Measurements from ENCODE around the gene SELENOP.
A peak's percentile ranks its signal among the peaks of the same experiment; 100 is the strongest.

The SELENOP gene

GRCh38 chr5:42799241-42799608, 12.5 kb downstream of the SELENOP start:
- no peak overlapping the region for H3K4me3 ChIP-seq (ENCODE audit: low read depth, low read length)

GRCh38 chr5:42798284-42799240, 13.1 kb downstream of the SELENOP start:
- no peak overlapping the region for H3K4me3 ChIP-seq (ENCODE audit: low read depth, low read length)

DNA sequence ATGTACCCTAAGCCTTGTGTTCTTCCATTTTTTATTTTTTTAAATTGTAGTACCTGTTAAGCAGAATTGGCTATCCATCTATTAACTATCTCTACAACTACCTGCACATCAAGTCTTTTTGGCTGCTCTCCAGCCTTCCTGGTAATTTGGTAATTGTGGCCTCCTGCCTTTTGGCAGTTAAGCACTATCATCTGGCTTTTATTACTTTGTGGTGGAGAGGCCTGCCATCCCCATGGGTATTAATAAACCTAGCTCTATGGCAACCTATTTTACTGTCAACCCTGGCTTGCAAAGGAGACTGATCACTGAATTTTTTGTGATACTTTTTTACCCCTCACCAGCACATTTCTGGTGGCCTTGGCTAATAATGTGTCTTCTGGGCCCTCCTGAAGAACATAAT, 20.5 kb downstream of the SELENOP start:
- H3K4me3 ChIP-seq (ENCODE audit: low read depth, low read length) = no peak overlapping the region

DNA sequence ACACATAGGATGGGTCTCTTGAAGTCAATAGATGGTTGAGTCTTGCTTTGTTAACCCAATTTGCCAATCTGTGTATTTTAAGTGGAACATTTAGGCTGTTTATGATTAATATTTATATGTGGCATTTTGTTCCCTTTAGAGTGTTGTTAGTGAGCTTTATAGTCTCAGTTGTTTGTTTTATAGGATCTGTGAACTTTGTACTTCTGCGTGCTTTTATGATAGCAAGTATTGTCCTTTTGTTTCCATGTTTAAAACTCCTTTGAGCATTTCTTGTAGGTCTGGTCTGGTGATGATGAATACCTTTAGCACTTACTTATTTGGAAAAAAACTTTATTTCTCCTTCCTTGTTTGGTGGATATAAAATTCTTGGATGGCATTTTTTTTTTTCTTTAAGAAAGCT, 23.8 kb downstream of the SELENOP start:
- no peak overlapping the region for H3K4me3 ChIP-seq (ENCODE audit: low read depth, low read length)

DNA sequence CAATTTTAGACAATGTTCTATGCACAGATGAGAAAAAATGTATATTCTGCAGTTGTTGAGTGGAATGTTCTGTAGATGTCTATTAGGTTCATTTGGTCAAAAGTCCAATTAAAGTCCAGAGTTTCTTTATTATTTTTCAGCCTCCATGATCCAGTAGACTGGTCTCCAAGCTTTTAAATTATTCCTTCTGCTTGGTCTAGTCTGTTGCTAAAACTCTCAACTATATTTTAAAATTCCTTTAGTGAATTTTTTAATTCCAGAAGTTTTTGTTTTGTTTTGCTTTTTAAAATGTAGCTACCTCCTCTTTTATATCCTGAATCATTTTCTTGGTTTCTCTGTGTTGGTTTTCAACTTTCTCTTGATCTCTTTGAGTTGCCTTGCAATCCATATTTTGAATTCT, 24.6 kb downstream of the SELENOP start:
- no peak overlapping the region for H3K4me3 ChIP-seq (ENCODE audit: low read depth, low read length)

GRCh38 chr5:42785756-42786155, 25.9 kb downstream of the SELENOP start:
- H3K4me3 ChIP-seq (ENCODE audit: low read depth, low read length) = no peak overlapping the region

GRCh38 chr5:42784132-42784531, 27.6 kb downstream of the SELENOP start:
- H3K4me3 ChIP-seq (ENCODE audit: low read depth, low read length) = no peak overlapping the region

DNA sequence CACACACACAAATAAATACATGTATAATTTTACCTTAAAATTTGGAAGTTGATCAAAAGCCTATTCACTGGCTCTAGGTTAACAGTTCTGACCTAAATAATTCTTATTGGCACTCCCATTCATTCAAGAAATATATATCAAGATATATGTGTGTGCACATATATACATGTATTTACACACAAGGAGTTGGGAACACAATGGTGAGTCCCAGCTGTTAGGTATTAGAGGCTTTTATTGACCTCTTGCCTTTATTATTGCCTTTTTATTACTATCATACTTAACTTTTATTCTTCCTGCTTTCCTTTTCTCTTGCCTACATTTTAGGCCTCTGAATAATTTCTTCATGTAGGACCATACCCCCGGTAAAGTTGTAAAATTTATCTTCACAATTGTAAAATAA, 30.1 kb downstream of the SELENOP start:
- H3K4me3 ChIP-seq (ENCODE audit: low read depth, low read length) = no peak overlapping the region

- no peak overlapping the region for H3K4me3 ChIP-seq (ENCODE audit: low read depth, low read length)
These were observed 32.6 kb downstream of the SELENOP start for GRCh38 chr5:42779083-42779482.

DNA sequence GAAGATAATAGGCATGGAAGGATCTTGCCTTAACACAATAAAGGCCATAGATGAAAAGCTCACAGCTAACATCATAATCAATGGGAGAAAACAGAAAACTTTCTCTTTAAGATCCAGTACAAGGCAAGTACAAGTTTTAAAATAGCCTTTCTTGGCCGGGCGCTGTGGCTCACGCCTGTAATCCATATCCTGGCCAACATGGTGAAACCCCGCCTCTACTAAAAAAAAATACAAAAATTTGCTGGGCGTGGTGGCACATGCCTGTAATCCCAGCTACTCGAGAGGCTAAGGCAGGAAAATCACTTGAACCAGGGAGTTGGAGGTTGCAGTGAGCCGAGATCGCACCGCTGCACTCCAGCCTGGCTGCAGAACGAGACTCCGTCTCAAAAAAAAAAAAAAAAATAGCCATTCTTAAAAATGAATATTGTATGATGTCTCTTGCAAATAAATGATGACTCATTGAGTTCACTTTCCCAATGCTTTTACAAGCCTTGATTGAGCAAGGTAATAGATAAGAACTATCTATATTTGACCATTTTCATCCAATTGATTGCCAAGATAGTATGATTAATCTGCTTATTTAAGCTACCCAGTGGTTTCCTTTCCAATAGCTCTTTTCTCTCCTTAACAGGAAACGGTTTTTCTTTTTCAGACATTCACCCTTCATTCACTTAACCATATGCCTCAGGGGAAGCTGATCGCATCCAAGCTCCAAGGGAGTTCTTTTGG, 39.3 kb downstream of the SELENOP start:
- no peak overlapping the region for H3K4me3 ChIP-seq (ENCODE audit: low read depth, low read length)

DNA sequence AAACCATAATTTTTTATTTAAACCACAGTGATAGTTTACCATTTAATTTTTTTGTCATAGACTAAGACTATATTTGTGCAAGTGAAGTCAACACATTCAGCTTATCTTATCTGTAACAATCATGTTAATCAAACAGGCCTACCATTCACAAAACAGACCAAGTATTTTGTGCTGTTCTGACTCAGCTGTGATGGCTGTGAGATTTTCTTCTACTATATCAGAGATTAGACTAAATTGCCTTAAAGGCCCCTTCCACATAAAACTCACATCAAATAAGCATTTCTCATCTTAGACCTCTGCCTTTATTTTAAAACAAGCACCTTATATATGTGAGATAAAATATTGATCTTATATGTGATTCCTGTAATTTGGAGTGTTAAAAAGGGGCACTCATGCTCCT, 41.7 kb downstream of the SELENOP start:
- no peak overlapping the region for H3K4me3 ChIP-seq (ENCODE audit: low read depth, low read length)

DNA sequence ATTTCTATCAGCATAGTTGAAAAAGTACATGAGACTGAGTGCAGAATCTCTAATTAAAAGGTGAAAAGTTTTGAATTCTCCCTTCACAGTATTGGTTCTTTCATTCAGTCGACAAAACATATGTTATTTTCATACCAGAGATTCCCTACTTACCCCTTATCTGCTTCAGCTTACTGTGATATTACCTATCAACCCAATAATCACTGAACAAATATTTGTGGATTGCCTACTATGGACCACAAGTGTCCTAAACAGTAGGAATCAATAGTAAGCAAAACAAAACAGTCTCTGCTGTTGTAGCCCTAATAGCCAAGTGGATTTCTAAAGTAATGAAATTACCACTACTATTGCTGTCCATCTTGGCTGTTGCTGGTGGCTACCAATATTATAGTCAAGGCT, 43.6 kb downstream of the SELENOP start:
- H3K4me3 ChIP-seq (ENCODE audit: low read depth, low read length) = no peak overlapping the region

GRCh38 chr5:42767491-42768105, 44.1 kb downstream of the SELENOP start:
- H3K4me3 ChIP-seq (ENCODE audit: low read depth, low read length) = no peak overlapping the region

GRCh38 chr5:42761791-42762190, 49.9 kb downstream of the SELENOP start:
- H3K4me3 ChIP-seq (ENCODE audit: low read depth, low read length) = no peak overlapping the region

GRCh38 chr5:42760426-42760825, 51.3 kb downstream of the SELENOP start:
- H3K4me3 ChIP-seq (ENCODE audit: low read depth, low read length) = no peak overlapping the region

DNA sequence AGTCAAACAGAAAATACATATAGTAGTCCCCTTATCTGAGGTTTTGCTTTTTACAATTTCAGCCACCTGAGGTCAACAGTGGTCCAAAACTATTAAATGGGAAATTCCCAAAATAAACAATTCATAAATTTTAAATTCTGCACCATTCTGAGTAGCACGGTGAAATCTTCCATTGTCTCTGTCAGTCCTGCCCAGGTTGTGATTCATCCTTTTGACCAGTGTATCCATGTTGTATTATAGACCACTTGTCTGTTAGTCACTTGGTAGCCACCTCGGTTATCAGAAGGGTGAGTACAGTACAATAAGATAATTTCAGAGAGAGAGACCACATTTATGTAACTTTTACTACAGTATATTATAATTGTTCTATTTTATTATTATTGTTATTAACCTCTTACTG, 52.2 kb downstream of the SELENOP start:
- H3K4me3 ChIP-seq (ENCODE audit: low read depth, low read length) = no peak overlapping the region

DNA sequence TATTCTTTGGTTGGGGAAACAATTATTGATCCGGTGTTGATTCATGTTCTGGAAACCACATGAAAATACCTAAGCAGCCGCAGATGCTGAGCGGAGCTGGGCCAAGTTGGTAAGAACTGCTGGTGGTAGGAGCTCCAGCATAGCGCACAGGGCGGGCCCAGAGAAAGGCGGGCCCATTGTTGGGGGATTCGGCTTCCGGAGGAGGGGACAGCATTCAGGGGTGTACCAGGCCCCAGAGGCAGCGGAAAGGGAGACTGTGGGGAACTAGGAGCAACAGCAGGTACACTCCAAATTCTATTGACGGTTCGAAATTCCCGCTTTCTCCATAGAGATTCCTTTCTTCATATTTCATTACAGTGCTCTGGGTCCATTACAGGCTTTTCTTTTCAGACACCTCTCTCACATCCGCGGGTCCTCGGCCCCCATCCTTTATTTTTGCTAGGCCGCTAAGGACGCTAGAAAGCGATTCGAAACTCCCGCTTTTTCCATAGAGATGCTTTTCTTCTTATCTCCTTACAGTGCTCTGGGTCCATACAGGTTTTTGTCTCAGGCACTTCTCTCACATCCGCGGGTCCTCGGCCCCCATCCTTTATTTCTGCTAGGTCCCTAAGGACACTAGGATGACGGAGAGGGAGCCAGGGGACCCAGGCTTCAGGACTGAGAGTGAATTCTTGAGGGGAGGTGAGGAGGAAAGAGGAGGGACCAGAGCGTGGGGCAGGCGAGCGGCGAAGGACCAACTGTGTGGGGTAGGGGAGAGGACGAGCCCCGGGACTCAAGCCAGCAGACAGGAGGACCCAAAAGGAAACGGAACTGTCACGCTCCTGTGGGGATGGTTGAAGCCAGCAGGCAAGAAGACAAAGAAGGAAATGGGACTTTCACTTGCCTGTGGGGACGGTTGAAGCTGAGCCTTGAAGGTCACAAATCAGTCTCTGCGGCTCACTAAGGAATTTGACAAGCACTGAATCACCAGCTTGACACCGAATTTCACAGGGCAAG, 54.8 kb downstream of the SELENOP start, which contains the start of gene CCDC152:
Gene CCDC152, plus strand, starts transcription at position 213 of the 996 bp plus-strand sequence. CDS start 2,304 bp downstream, outside the sequence.
- H3K4me3 ChIP-seq (ENCODE audit: low read depth, low read length) = peak within 1 kb of the TSS; percentile 53

DNA sequence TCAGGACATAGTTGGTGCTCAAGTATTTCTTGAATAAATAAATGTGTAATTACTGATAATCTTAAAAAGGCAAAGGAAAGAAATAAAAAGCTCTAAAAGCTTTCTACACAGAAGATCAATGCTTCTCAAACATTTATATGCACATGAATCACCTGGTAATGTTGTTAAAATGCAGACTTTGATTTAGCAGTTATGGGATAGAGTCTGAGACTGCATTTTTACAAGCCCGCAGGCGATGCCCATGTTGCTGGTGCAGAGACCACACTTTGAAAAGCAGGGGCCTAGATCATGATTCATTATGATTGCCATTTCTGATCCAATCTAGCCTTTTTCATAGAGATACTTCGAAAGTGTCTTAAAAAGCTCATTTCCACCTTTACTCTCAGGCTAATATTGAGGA, 58.6 kb downstream of the SELENOP start:
- H3K4me3 ChIP-seq (ENCODE audit: low read depth, low read length) = no peak overlapping the region

GRCh38 chr5:42751044-42751443, 60.6 kb downstream of the SELENOP start:
- no peak overlapping the region for H3K4me3 ChIP-seq (ENCODE audit: low read depth, low read length)

GRCh38 chr5:42750507-42750906, 61.2 kb downstream of the SELENOP start:
- no peak overlapping the region for H3K4me3 ChIP-seq (ENCODE audit: low read depth, low read length)

All from iPS-11a (cell line).